ENCODE measurements around the gene ACTR10.

Gene ACTR10

GRCh38 chr14:58278177-58278576, 78.2 kb downstream of the ACTR10 start:
- DNase-seq (ENCODE audit: extremely low read depth in 1 of 2, low read depth in 1 of 2), result no peak

GRCh38 chr14:58280954-58281787, 81.2 kb downstream of the ACTR10 start:
- DNase-seq (ENCODE audit: extremely low read depth in 1 of 2, low read depth in 1 of 2), result no peak

- no peak for DNase-seq (ENCODE audit: extremely low read depth in 1 of 2, low read depth in 1 of 2)
Observed at GRCh38 chr14:58281969-58282368, 82.0 kb downstream of the ACTR10 start.

GRCh38 chr14:58282925-58283593, 83.1 kb downstream of the ACTR10 start:
- DNase-seq (ENCODE audit: extremely low read depth in 1 of 2, low read depth in 1 of 2), result no peak

GRCh38 chr14:58283730-58284129, 83.8 kb downstream of the ACTR10 start:
- no peak for DNase-seq (ENCODE audit: extremely low read depth in 1 of 2, low read depth in 1 of 2)

GRCh38 chr14:58285132-58285531, 85.2 kb downstream of the ACTR10 start:
- DNase-seq (ENCODE audit: extremely low read depth in 1 of 2, low read depth in 1 of 2), result no peak

Measured in stimulated activated CD8-positive, alpha-beta memory T cell treated with anti-CD3 and anti-CD28 coated beads, Interleukin-7, amount 100 ng/mL, for 48 hours (primary cell).